Hepatic stellate cell (primary cell): ENCODE measurements around the gene ZNF41.
A peak's percentile ranks its signal among the peaks of the same experiment; 100 is the strongest.
"Not testable (repeated sequence)": the region's sequence is repeated elsewhere in the genome, so short reads cannot be mapped to it uniquely, and the experiment has no call there.

Experiments
- DNase-seq: peaks from one replicate; pipeline ENCODE4 v3.0.0; 2011; ENCODE audit warnings: low spot score

ZNF41 gene

GRCh38 chrX:47482512-47483305, at the start of gene ZNF41:
ZNF41 (minus strand) TSS chrX:47483222; CDS start chrX:47467481, 15,741 bp downstream.
- peak; percentile 71 for DNase-seq

GRCh38 chrX:47530049-47530448, 47.0 kb upstream of the ZNF41 start:
- DNase-seq, result no peak

- DNase-seq, result no peak
Observed at GRCh38 chrX:47529548-47529947, 46.5 kb upstream of the ZNF41 start.

DNA sequence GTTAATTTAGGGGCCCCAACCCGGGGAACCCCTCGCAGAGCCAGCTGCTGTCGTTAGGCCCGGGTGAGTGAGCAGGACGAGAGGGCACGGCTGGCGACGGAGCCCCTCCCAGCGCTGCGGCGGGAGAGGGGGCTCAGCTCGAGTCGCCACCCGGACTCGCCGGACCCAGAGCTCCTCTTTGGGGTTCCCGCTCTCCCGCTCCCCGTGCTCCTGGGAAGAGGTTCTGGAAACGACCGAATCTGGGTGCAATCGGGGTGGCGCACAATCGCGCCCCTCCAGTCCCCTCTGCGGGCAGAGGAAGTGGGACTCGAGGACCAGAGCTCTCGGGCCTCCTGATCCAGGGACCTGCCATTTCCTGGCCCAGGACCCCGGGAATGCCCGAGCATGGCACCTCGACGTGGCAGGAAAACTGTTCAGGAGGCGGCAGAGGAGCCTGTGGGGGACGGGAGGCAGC, 40.7 kb upstream of the ZNF41 start:
- DNase-seq, result no peak

DNA sequence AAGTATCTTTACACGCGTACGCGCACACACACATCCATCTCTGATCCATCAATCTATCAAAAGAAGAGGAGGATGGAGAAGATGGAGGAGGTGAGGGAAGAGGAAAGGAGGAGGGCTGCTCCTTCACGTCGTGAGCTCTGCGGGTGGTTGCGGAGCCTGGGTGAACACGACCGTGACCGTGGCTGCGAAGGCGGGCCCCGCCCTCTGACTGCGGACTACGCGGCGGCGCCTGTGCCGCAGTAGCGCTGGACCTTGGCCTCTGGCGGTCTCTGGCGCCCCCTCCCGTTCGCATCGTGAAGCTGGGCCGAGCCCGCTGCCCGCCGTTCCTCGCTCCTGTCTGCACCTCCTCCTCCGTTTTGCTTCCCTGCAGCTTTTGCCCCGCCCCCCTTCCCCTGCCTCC, 40.3 kb upstream of the ZNF41 start:
- DNase-seq, result peak; percentile 59

GRCh38 chrX:47518144-47518543, 35.1 kb upstream of the ZNF41 start:
- no peak for DNase-seq

GRCh38 chrX:47515941-47516665, 33.1 kb upstream of the ZNF41 start:
- DNase-seq, result no peak

DNA sequence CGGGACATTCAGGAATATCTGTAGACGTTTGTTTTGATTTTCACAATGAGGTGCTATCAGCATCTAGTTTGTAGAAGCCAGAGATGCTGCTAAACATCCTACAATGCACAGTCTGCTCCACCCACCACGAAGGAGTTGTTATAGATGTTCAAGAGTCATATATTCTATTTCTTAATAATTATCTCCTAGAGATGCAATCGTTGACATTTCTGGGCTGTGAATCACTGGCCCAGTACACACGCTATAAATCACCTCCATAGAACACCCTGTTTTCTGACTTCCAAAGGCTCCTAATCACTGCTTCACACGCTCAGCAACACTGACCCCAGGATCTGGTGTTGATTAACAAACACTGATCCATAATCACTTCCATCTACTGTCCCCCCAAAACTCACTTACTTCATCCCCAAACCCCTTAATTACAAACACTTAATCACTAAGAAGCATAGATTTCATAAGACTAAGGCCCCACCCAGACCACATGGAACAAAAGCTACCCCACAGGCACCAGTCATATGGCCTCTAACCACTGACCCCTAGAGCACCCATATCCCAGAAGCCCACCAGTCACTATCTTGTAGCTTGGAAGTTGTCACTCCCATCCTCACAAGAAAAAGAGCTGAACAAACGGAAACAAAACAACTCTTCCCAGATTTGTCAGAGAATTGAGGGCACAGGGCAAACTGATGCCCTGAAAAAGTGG, 31.7 kb upstream of the ZNF41 start:
- DNase-seq, result peak; percentile 31

- not testable (repeated sequence) for DNase-seq
Observed at GRCh38 chrX:47513034-47513965, 30.3 kb upstream of the ZNF41 start.

- DNase-seq, result not testable (repeated sequence)
Observed at GRCh38 chrX:47512383-47512782, 29.4 kb upstream of the ZNF41 start.

- no peak for DNase-seq
Observed at GRCh38 chrX:47507153-47507867, 24.3 kb upstream of the ZNF41 start.

- no peak for DNase-seq
Observed at GRCh38 chrX:47503151-47503550, 20.1 kb upstream of the ZNF41 start.

- DNase-seq, result no peak
Observed at GRCh38 chrX:47502316-47503125, 19.5 kb upstream of the ZNF41 start.

- no peak for DNase-seq
Observed at GRCh38 chrX:47501226-47502074, 18.4 kb upstream of the ZNF41 start.

GRCh38 chrX:47500554-47500953, 17.5 kb upstream of the ZNF41 start:
- no peak for DNase-seq

GRCh38 chrX:47499293-47499692, 16.3 kb upstream of the ZNF41 start:
- no peak for DNase-seq

DNA sequence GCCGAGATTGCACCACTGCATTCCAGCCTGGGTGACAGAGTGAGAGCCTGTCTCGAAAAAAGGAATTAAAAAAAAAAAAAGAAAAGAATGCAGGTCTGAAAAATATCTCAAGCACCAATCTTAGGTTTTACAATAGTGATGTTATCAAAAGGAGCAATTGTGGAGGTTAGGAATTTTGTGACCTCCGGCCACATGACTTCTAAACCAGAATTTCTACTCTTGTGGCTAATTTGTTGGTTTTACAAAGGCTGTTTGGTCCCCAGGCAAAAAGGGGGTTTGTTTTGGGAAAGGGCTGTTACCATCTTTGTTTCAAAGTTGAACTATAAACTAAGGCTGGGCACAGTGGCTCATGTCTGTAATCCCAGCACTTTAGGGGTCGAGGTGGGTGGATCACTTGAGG, 15.4 kb upstream of the ZNF41 start:
- DNase-seq, result no peak

- DNase-seq, result no peak
Observed at GRCh38 chrX:47497271-47497888, 14.4 kb upstream of the ZNF41 start.

GRCh38 chrX:47492133-47492532, 9.1 kb upstream of the ZNF41 start:
- not testable (repeated sequence) for DNase-seq
